GM23338 (cell line): Measurements from ENCODE around the gene SNX30. TPM values are rescaled to one million over a fixed set of nuclear protein-coding genes. Genes with fewer than 3 reads are reported as not detected.

Source experiments
- ATAC-seq: fragments of 200-7000 bp; cut with Tn5 transposase; 3 replicates; pipeline ENCODE4 v1.9.1; 2020
- DNase-seq: peaks from one replicate; pipeline ENCODE4 v3.0.0-alpha.2; 2015; ENCODE audit warnings: low spot score
- H2AFZ ChIP-seq: fragments of 200-600 bp; sonication (generic); 2 replicates; pipeline ENCODE4 v1.8.0; 2016; ENCODE audit warnings: antibody characterized with exemption, mild to moderate bottlenecking, moderate library complexity
- H3F3A ChIP-seq: fragments of 200-600 bp; sonication (generic); replicated peaks from 2 replicates; pipeline ENCODE4 v1.8.0; 2017; ENCODE audit warnings: antibody characterized with exemption, mixed run types, low read depth
- H3K27ac ChIP-seq: fragments of 200-600 bp; sonication (generic); 2 replicates; pipeline ENCODE4 v1.6.1; 2016; ENCODE audit warnings: low read depth
- H3K27me3 ChIP-seq: fragments of 200-600 bp; sonication (generic); 2 replicates; pipeline ENCODE4 v1.8.0; 2016; ENCODE audit warnings: mild to moderate bottlenecking, mixed run types, moderate library complexity; ENCODE audit not compliant: insufficient read depth
- H3K36me3 ChIP-seq: fragments of 200-600 bp; sonication (generic); 2 replicates; pipeline ENCODE4 v1.8.0; 2016; ENCODE audit warnings: mild to moderate bottlenecking; ENCODE audit not compliant: insufficient read depth
- H3K4me1 ChIP-seq: fragments of 200-600 bp; sonication (generic); 2 replicates; pipeline ENCODE4 v1.8.0; 2016; ENCODE audit warnings: mild to moderate bottlenecking, moderate library complexity; ENCODE audit not compliant: insufficient read depth
- H3K4me2 ChIP-seq: fragments of 200-600 bp; sonication (generic); 2 replicates; pipeline ENCODE4 v1.7.1; 2017; ENCODE audit warnings: mixed run types
- H3K4me3 ChIP-seq: fragments of 200-600 bp; sonication (generic); 2 replicates; pipeline ENCODE4 v1.6.1; 2016; ENCODE audit warnings: mixed run types
- H3K79me2 ChIP-seq: fragments of 200-600 bp; sonication (generic); replicated peaks from 2 replicates; pipeline ENCODE4 v1.8.0; 2017; ENCODE audit warnings: mild to moderate bottlenecking; ENCODE audit not compliant: insufficient read depth
- H3K9me2 ChIP-seq: fragments of 200-600 bp; sonication (generic); 2 replicates; pipeline ENCODE4 v1.8.0; 2017; ENCODE audit not compliant: insufficient read depth
- H4K20me1 ChIP-seq: fragments of 200-600 bp; sonication (generic); replicated peaks from 2 replicates; pipeline ENCODE4 v1.8.0; 2017; ENCODE audit warnings: mild to moderate bottlenecking; ENCODE audit not compliant: insufficient read depth
- H3K27ac Mint-ChIP-seq: 2 replicates; pipeline ENCODE4 v1.8.0; 2020; ENCODE audit warnings: inconsistent platforms, mild to moderate bottlenecking, moderate library complexity, mixed read lengths
- H3K27me3 Mint-ChIP-seq: 3 replicates; pipeline ENCODE4 v1.8.0; 2022; ENCODE audit warnings: low read depth, mild to moderate bottlenecking, moderate library complexity, mixed read lengths, inconsistent platforms; ENCODE audit not compliant: insufficient read depth, poor library complexity
- H3K36me3 Mint-ChIP-seq: 3 replicates; pipeline ENCODE4 v1.8.0; 2021; ENCODE audit warnings: low read depth, mild to moderate bottlenecking, inconsistent platforms, moderate library complexity, mixed read lengths
- H3K4me1 Mint-ChIP-seq: 3 replicates; pipeline ENCODE4 v1.8.0; 2020; ENCODE audit warnings: mild to moderate bottlenecking, inconsistent platforms, mixed read lengths
- H3K4me3 Mint-ChIP-seq: 3 replicates; pipeline ENCODE4 v1.8.0; 2021; ENCODE audit warnings: moderate library complexity, mild to moderate bottlenecking, inconsistent platforms, mixed read lengths
- H3K9me3 Mint-ChIP-seq: 3 replicates; pipeline ENCODE4 v1.8.0; 2020; ENCODE audit warnings: moderate library complexity, mild to moderate bottlenecking, inconsistent platforms, mixed read lengths
- CREB1 ChIP-seq: fragments of 250-450 bp; sonication (Bioruptor Pico); IDR thresholded peaks from 2 replicates; pipeline ENCODE4 v1.5.0; 2020; ENCODE audit warnings: low read depth, mild to moderate bottlenecking, moderate library complexity
- EZH2 ChIP-seq: fragments of 200-600 bp; sonication (generic); IDR thresholded peaks from one replicate; pipeline ENCODE4 v1.8.0; 2017; ENCODE audit warnings: antibody characterized with exemption, mild to moderate bottlenecking, low read depth; ENCODE audit not compliant: unreplicated experiment
- EZH2phosphoT487 ChIP-seq: fragments of 200-600 bp; sonication (generic); IDR thresholded peaks from one replicate; pipeline ENCODE4 v1.8.1; 2018; ENCODE audit warnings: antibody characterized with exemption; ENCODE audit not compliant: unreplicated experiment
- JUNB ChIP-seq: IDR thresholded peaks from one replicate; pipeline ENCODE4 v1.6.1; 2016; ENCODE audit warnings: antibody characterized with exemption; ENCODE audit not compliant: unreplicated experiment
- POLR2AphosphoS5 ChIP-seq: IDR thresholded peaks from 2 replicates; pipeline ENCODE4 v1.6.1; 2016; ENCODE audit warnings: antibody characterized with exemption, low read depth
- ZNF114 ChIP-seq: fragments of 250-450 bp; sonication (Bioruptor Pico); IDR thresholded peaks from 2 replicates; pipeline ENCODE4 v1.5.0; 2020; ENCODE audit warnings: mild to moderate bottlenecking, moderate library complexity
- polyA plus RNA-seq: library from polyadenylated mRNA; unstranded; fragments of >200 nt; fragmentation: Nextera tagmentation; extraction: Ambion mirVana; gene quantifications from 2 replicates; pipeline ENCODE4 v1.2.1, GENCODE V29; 2016
- total RNA-seq: library from RNA; depleted of rRNA; stranded (reverse); fragments of >200 nt; shearing (Covaris generic); gene quantifications from 2 replicates; pipeline ENCODE4 v1.2.3, GENCODE V29; 2014
- TF ChIP-seq, protein P1 (sequence below): IDR thresholded peaks from one replicate; pipeline ENCODE4 v1.6.1; 2018; ENCODE audit warnings: antibody characterized with exemption; ENCODE audit not compliant: unreplicated experiment

Gene SNX30
- total and polyA plus RNA-seq, 2 experiments from 2014 or later: 2.1 to 17.8 TPM

DNA sequence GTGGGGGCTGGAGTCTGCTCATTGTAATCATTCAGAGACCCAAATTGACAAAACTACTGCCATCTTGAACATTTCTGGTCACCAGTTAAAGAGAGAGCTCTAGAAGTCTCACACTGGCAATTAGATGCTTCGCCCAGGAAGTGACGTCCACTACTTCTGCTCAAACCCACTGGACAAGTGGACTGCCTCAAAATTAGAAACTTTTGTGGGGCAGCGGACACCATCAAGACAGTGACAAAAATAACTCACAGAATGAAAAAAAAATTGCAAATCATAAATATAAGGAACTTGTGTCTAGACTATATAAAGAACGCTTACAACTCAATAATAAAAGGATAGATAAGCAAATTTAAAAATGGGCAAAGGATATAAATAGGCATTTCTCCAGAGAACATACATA is 149.9 kb downstream of the SNX30 start (continued):
- TF ChIP-seq JUNB (no peak), CREB1 (CRISPR knock-in tag) (no peak), ZNF114 (CRISPR knock-in tag) (no peak), POLR2AphosphoS5 (no peak)
- TF ChIP-seq, protein P1, sequence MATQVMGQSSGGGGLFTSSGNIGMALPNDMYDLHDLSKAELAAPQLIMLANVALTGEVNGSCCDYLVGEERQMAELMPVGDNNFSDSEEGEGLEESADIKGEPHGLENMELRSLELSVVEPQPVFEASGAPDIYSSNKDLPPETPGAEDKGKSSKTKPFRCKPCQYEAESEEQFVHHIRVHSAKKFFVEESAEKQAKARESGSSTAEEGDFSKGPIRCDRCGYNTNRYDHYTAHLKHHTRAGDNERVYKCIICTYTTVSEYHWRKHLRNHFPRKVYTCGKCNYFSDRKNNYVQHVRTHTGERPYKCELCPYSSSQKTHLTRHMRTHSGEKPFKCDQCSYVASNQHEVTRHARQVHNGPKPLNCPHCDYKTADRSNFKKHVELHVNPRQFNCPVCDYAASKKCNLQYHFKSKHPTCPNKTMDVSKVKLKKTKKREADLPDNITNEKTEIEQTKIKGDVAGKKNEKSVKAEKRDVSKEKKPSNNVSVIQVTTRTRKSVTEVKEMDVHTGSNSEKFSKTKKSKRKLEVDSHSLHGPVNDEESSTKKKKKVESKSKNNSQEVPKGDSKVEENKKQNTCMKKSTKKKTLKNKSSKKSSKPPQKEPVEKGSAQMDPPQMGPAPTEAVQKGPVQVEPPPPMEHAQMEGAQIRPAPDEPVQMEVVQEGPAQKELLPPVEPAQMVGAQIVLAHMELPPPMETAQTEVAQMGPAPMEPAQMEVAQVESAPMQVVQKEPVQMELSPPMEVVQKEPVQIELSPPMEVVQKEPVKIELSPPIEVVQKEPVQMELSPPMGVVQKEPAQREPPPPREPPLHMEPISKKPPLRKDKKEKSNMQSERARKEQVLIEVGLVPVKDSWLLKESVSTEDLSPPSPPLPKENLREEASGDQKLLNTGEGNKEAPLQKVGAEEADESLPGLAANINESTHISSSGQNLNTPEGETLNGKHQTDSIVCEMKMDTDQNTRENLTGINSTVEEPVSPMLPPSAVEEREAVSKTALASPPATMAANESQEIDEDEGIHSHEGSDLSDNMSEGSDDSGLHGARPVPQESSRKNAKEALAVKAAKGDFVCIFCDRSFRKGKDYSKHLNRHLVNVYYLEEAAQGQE: no peak

DNA sequence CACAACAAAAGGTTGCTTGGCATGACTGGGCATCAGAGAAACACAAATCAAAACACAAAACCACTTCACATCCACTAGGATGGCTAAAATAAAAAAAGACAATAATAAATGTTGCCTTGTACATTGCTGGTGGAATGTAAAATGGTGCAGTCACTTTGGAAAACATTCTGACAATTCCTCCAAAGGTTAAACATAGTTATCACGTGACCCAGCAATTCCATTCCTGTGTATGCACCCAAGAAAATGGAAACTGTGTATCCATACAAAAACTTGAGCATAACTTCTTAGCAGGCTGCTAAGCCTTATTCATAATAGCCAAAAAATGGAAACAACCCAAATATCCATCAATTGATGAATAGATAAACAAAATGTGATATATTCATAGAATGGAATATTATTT is 150.3 kb downstream of the SNX30 start:
- H3K27me3 Mint-ChIP-seq: peaks cover 5% of the 10 kb centered on the region
- no peak overlapping the region for H2AFZ ChIP-seq
- H3K4me1 ChIP-seq: no peaks in the 10 kb centered on the region
- no peak overlapping the region for H3K4me3 ChIP-seq
- no peak for DNase-seq
- no peak overlapping the region for H3K27ac ChIP-seq
- no peak overlapping the region for H3K4me2 ChIP-seq
- no peaks in the 10 kb centered on the region for H3K9me2 ChIP-seq
- H3K79me2 ChIP-seq: no peaks in the 10 kb centered on the region
- H3K4me1 Mint-ChIP-seq: no peaks in the 10 kb centered on the region
- ATAC-seq: no peak
- H4K20me1 ChIP-seq: no peaks in the 10 kb centered on the region
- TF ChIP-seq CREB1 (CRISPR knock-in tag) (no peak), EZH2phosphoT487 (no peak), EZH2 (no peak)
- TF ChIP-seq, protein P1: no peak
- H3K27me3 ChIP-seq: no peaks in the 10 kb centered on the region
- no peak overlapping the region for H3K4me3 Mint-ChIP-seq
- H3K36me3 Mint-ChIP-seq: no peaks in the 10 kb centered on the region
- no peak overlapping the region for H3K27ac Mint-ChIP-seq
- H3F3A ChIP-seq: no peaks in the 10 kb centered on the region
- H3K9me3 Mint-ChIP-seq: no peaks in the 10 kb centered on the region
- H3K36me3 ChIP-seq: no peaks in the 10 kb centered on the region
